IPS-15b (cell line): ENCODE data around the gene SF3A2.

Source experiments
- H3K27me3 ChIP-seq: one replicate; pipeline ENCODE4 v1.6.1; 2013; ENCODE audit warnings: low read length; ENCODE audit not compliant: control insufficient read depth, insufficient read depth
- H3K36me3 ChIP-seq: one replicate; pipeline ENCODE4 v1.6.1; 2013; ENCODE audit warnings: low read length; ENCODE audit not compliant: control insufficient read depth, insufficient read depth
- H3K4me1 ChIP-seq: one replicate; pipeline ENCODE4 v1.6.1; 2013; ENCODE audit warnings: mild to moderate bottlenecking, low read length; ENCODE audit not compliant: control insufficient read depth, insufficient read depth
- H3K4me3 ChIP-seq: one replicate; pipeline ENCODE4 v1.5.1; 2013; ENCODE audit warnings: low read depth, low read length
- H3K9ac ChIP-seq: one replicate; pipeline ENCODE4 v1.6.1; 2013; ENCODE audit warnings: low read depth, mild to moderate bottlenecking, low read length
- H3K9me3 ChIP-seq: one replicate; pipeline ENCODE4 v1.6.1; 2013; ENCODE audit warnings: mild to moderate bottlenecking, low read length; ENCODE audit not compliant: control insufficient read depth, insufficient read depth

The SF3A2 gene

GRCh38 chr19:2270157-2270422 is 33.5 kb downstream of the SF3A2 start:
- H3K36me3 ChIP-seq: peaks cover 17% of the 10 kb centered on the region
- peaks cover 4% of the 10 kb centered on the region for H3K4me1 ChIP-seq
- H3K27me3 ChIP-seq: no peaks in the 10 kb centered on the region
- H3K9me3 ChIP-seq: no peaks in the 10 kb centered on the region
- peak overlapping the region; percentile 89 for H3K4me3 ChIP-seq
- H3K9ac ChIP-seq: peak overlapping the region; percentile 83

- Histone ChIP-seq H3K9ac (peak overlapping the region; percentile 83), H3K9me3 (no peaks in the 10 kb centered on the region), H3K4me1 (peaks cover 4% of the 10 kb centered on the region), H3K27me3 (no peaks in the 10 kb centered on the region), H3K4me3 (peak overlapping the region; percentile 89), H3K36me3 (peaks cover 17% of the 10 kb centered on the region)
Observed at GRCh38 chr19:2270423-2271233, 34.0 kb downstream of the SF3A2 start.

GRCh38 chr19:2271234-2272103 is 34.8 kb downstream of the SF3A2 start:
- Histone ChIP-seq H3K4me3 (peak overlapping the region; percentile 89), H3K36me3 (peaks cover 17% of the 10 kb centered on the region), H3K9ac (peak overlapping the region; percentile 76), H3K4me1 (peaks cover 4% of the 10 kb centered on the region), H3K9me3 (no peaks in the 10 kb centered on the region), H3K27me3 (no peaks in the 10 kb centered on the region)

GRCh38 chr19:2273356-2274184 is 36.9 kb downstream of the SF3A2 start:
- Histone ChIP-seq H3K4me1 (peaks cover 3% of the 10 kb centered on the region), H3K9ac (no peak overlapping the region), H3K4me3 (peak overlapping the region; percentile 11), H3K9me3 (no peaks in the 10 kb centered on the region), H3K27me3 (no peaks in the 10 kb centered on the region), H3K36me3 (peaks cover 17% of the 10 kb centered on the region)

GRCh38 chr19:2274185-2274711 is 37.6 kb downstream of the SF3A2 start:
- Histone ChIP-seq H3K4me1 (peaks cover 2% of the 10 kb centered on the region), H3K9ac (no peak overlapping the region), H3K27me3 (no peaks in the 10 kb centered on the region), H3K36me3 (peaks cover 17% of the 10 kb centered on the region), H3K4me3 (peak overlapping the region; percentile 11), H3K9me3 (no peaks in the 10 kb centered on the region)

- H3K4me1 ChIP-seq: peaks cover 2% of the 10 kb centered on the region
- peaks cover 14% of the 10 kb centered on the region for H3K36me3 ChIP-seq
- H3K9me3 ChIP-seq: no peaks in the 10 kb centered on the region
- no peak overlapping the region for H3K9ac ChIP-seq
- no peaks in the 10 kb centered on the region for H3K27me3 ChIP-seq
- no peak overlapping the region for H3K4me3 ChIP-seq
Observed at GRCh38 chr19:2274931-2275535, 38.4 kb downstream of the SF3A2 start.

GRCh38 chr19:2275588-2276428 is 39.2 kb downstream of the SF3A2 start:
- Histone ChIP-seq H3K9me3 (no peaks in the 10 kb centered on the region), H3K27me3 (no peaks in the 10 kb centered on the region), H3K36me3 (peaks cover 12% of the 10 kb centered on the region), H3K4me1 (peaks cover 2% of the 10 kb centered on the region), H3K4me3 (no peak overlapping the region), H3K9ac (no peak overlapping the region)

GRCh38 chr19:2276429-2276986 is 39.9 kb downstream of the SF3A2 start:
- Histone ChIP-seq H3K9me3 (no peaks in the 10 kb centered on the region), H3K4me1 (peaks cover 2% of the 10 kb centered on the region), H3K4me3 (no peak overlapping the region), H3K27me3 (no peaks in the 10 kb centered on the region), H3K9ac (no peak overlapping the region), H3K36me3 (peaks cover 11% of the 10 kb centered on the region)

GRCh38 chr19:2277138-2277537 is 40.5 kb downstream of the SF3A2 start:
- Histone ChIP-seq H3K9me3 (no peaks in the 10 kb centered on the region), H3K4me1 (no peaks in the 10 kb centered on the region), H3K36me3 (peaks cover 6% of the 10 kb centered on the region), H3K4me3 (no peak overlapping the region), H3K9ac (no peak overlapping the region), H3K27me3 (no peaks in the 10 kb centered on the region)

GRCh38 chr19:2278459-2279158 is 42.0 kb downstream of the SF3A2 start:
- Histone ChIP-seq H3K36me3 (no peaks in the 10 kb centered on the region), H3K4me1 (no peaks in the 10 kb centered on the region), H3K9me3 (no peaks in the 10 kb centered on the region), H3K4me3 (no peak overlapping the region), H3K9ac (no peak overlapping the region), H3K27me3 (peaks cover 8% of the 10 kb centered on the region)
